K562 (cell line): ENCODE data around the gene FOCAD. TPM values are rescaled to one million over a fixed set of nuclear protein-coding genes. Genes with fewer than 3 reads are reported as not detected.

Experiments used
- ATAC-seq: fragments of 200-7000 bp; cut with Tn5 transposase; 3 replicates; pipeline ENCODE4 v1.9.1; 2020; ENCODE audit warnings: moderate library complexity
- BruUV-seq: library from RNA; stranded (reverse); fragments of 400-500 nt; replicated peaks from 2 replicates; lab custom pipeline; 2021; lab: Mats Ljungman, UMichigan
- CTCF ChIA-PET: fragments of 300-600 bp; formaldehyde crosslinking; extraction: SDS; loops from one replicate; lab custom pipeline; 2021; ENCODE audit warnings: low intra/inter-chr PET ratio; lab: Yijun Ruan, JAX
- POLR2A ChIA-PET: fragments of 300-600, 350-650 bp; sonication (Branson Sonifier 250); formaldehyde crosslinking; extraction: SDS; loops from one replicate; lab custom pipeline; 2021; ENCODE audit warnings: antibody characterized with exemption, inconsistent platforms; lab: Yijun Ruan, JAX
- DNase-seq, 4 experiments: peaks; one replicate each; pipeline versions ENCODE4 v3.0.0 to v3.0.0-alpha.2; 2011 to 2018; ENCODE audit warnings: low spot score in 3 of 4, mixed read lengths in 3 of 4; ENCODE audit errors: extremely low read depth in 1 of 4
- FAIRE-seq: peaks from 2 replicates; lab custom pipeline; 2011; peaks lifted over from hg19 to GRCh38; lab: Jason Lieb, UNC
- H2AFZ ChIP-seq: 2 replicates; pipeline ENCODE4 v1.6.0; 2011; ENCODE audit warnings: low read depth, low read length, control low read depth, inconsistent platforms
- H3K27ac ChIP-seq: fragments of 200-600 bp; 3 replicates; pipeline ENCODE4 v1.8.0; 2011; ENCODE audit warnings: low read depth, mild to moderate bottlenecking, control low read depth, inconsistent platforms, low read length, moderate library complexity, mixed read lengths; ENCODE audit errors: extremely low read depth
- H3K27me3 ChIP-seq, 2 experiments: fragments of 300-600 bp in 1 of 2; 2 replicates in 1 of 2; 3 replicates in 1 of 2; pipeline versions ENCODE4 v1.6.0 to v1.8.0; 2011; ENCODE audit warnings: inconsistent platforms in 2 of 2, low read length in 2 of 2, mild to moderate bottlenecking in 1 of 2, mixed read lengths in 1 of 2, moderate library complexity in 1 of 2; ENCODE audit not compliant: control insufficient read depth in 2 of 2, insufficient read depth in 2 of 2
- H3K36me3 ChIP-seq: fragments of 300-600 bp; 3 replicates; pipeline ENCODE4 v1.8.0; 2011; ENCODE audit warnings: mild to moderate bottlenecking, low read length, inconsistent platforms; ENCODE audit not compliant: control insufficient read depth, insufficient read depth
- H3K4me1 ChIP-seq, 2 experiments: fragments of 200-600 bp in 1 of 2; replicated peaks in 1 of 2; 2 replicates in 1 of 2; 3 replicates in 1 of 2; pipeline versions ENCODE4 v1.5.1 to v1.8.0; 2011; ENCODE audit warnings: inconsistent platforms in 2 of 2, low read length in 2 of 2, mild to moderate bottlenecking in 1 of 2, mixed read lengths in 1 of 2, moderate library complexity in 1 of 2; ENCODE audit not compliant: control insufficient read depth in 2 of 2, insufficient read depth in 2 of 2
- H3K4me2 ChIP-seq: 2 replicates; pipeline ENCODE4 v1.6.1; 2011; ENCODE audit warnings: low read length, control low read depth, inconsistent platforms, mixed read lengths; ENCODE audit not compliant: insufficient read depth
- H3K4me3 ChIP-seq: fragments of 200-600 bp; sonication (generic), shearing (Covaris generic); 2 replicates; pipeline ENCODE4 v1.5.1; 2016; ENCODE audit warnings: control low read depth, inconsistent platforms
- H3K79me2 ChIP-seq: fragments of 200-600 bp; 3 replicates; pipeline ENCODE4 v1.8.0; 2011; ENCODE audit warnings: low read length, inconsistent platforms; ENCODE audit not compliant: control insufficient read depth, insufficient read depth
- H3K9ac ChIP-seq, 2 experiments: 2 replicates each; pipeline versions ENCODE4 v1.6.0 to v1.6.1; 2011; ENCODE audit warnings: low read depth in 2 of 2, low read length in 2 of 2, control low read depth in 1 of 2, inconsistent platforms in 1 of 2, mild to moderate bottlenecking in 1 of 2, mixed read lengths in 1 of 2; ENCODE audit not compliant: insufficient read depth in 1 of 2
- H3K9me1 ChIP-seq: one replicate; pipeline ENCODE4 v1.6.0; 2011; ENCODE audit warnings: inconsistent platforms, mild to moderate bottlenecking, low read length, moderate library complexity; ENCODE audit not compliant: control insufficient read depth, insufficient read depth
- H3K9me3 ChIP-seq: replicated peaks from 2 replicates; pipeline ENCODE4 v1.5.1; 2011; ENCODE audit warnings: low read depth, low read length, inconsistent platforms; ENCODE audit not compliant: control insufficient read depth, insufficient read depth
- H4K20me1 ChIP-seq: replicated peaks from 2 replicates; pipeline ENCODE4 v1.6.1; 2011; ENCODE audit warnings: low read length, inconsistent platforms, mixed read lengths; ENCODE audit not compliant: control insufficient read depth, insufficient read depth
- FOXA1 ChIP-seq: fragments of 450-650 bp; IDR thresholded peaks from 2 replicates; pipeline ENCODE4 v1.6.1; 2016; ENCODE audit warnings: mild to moderate bottlenecking, borderline replicate concordance
- HDGF ChIP-seq: fragments of 450-650 bp; IDR thresholded peaks from 2 replicates; pipeline ENCODE4 v1.6.1; 2016
- ILK ChIP-seq: fragments of 450-650 bp; IDR thresholded peaks from 2 replicates; pipeline ENCODE4 v1.6.1; 2016; ENCODE audit warnings: missing genetic modification characterization, low read depth, mild to moderate bottlenecking, missing compliant biosample characterization, moderate library complexity, borderline replicate concordance
- KAT2B ChIP-seq: IDR thresholded peaks from one replicate; pipeline ENCODE4 v1.6.1; 2012; ENCODE audit warnings: low read depth, mild to moderate bottlenecking, control low read depth, inconsistent platforms, low read length, moderate library complexity
- OTX1 ChIP-seq: fragments of 450-650 bp; formaldehyde crosslinking; IDR thresholded peaks from 2 replicates; pipeline ENCODE4 v1.4.0; 2022; ENCODE audit warnings: mild to moderate bottlenecking
- RBM25 ChIP-seq: fragments of 200-400 bp; formaldehyde crosslinking; IDR thresholded peaks from 2 replicates; pipeline ENCODE4 v1.6.1; 2018; ENCODE audit warnings: low read length, low read depth, moderate library complexity; ENCODE audit not compliant: severe bottlenecking
- RBM34 ChIP-seq: fragments of 200-400 bp; formaldehyde crosslinking; IDR thresholded peaks from 2 replicates; pipeline ENCODE4 v1.6.1; 2018; ENCODE audit warnings: low read length, borderline replicate concordance; ENCODE audit not compliant: insufficient read depth
- SAFB ChIP-seq: fragments of 200-400 bp; formaldehyde crosslinking; IDR thresholded peaks from 2 replicates; pipeline ENCODE4 v1.6.1; 2017; ENCODE audit warnings: low read depth, low read length, borderline replicate concordance
- TAF15 ChIP-seq: fragments of 200-400 bp; formaldehyde crosslinking; IDR thresholded peaks from 2 replicates; pipeline ENCODE4 v1.6.1; 2017; ENCODE audit warnings: mild to moderate bottlenecking, low read depth, low read length, moderate library complexity
- ZFX ChIP-seq: sonication (generic); formaldehyde crosslinking; IDR thresholded peaks from 2 replicates; pipeline ENCODE4 v1.8.0; 2022; ENCODE audit warnings: mild to moderate bottlenecking, missing genetic modification reagents, moderate library complexity
- ZNF354B ChIP-seq: fragments of 250-450 bp; sonication (Bioruptor Pico); IDR thresholded peaks from 2 replicates; pipeline ENCODE4 v1.4.0; 2020
- ZNF668 ChIP-seq: fragments of 250-450 bp; sonication (Bioruptor Pico); IDR thresholded peaks from 2 replicates; pipeline ENCODE4 v1.8.0; 2022; ENCODE audit warnings: mild to moderate bottlenecking, inconsistent platforms
- WGBS: fragments of 100-300 bp; shearing (Covaris generic); methylation state at CpG from one replicate; pipeline ENCODE4 v1.1.6; 2016; ENCODE audit warnings: low coverage, mixed read lengths; ENCODE audit not compliant: insufficient coverage; ENCODE audit errors: missing lambda C conversion rate; 5-methylcytosine and 5-hydroxymethylcytosine counted together
- in situ Hi-C: fragments of 300-500 bp; cut with MboI; formaldehyde crosslinking; loops from 4 replicates; pipeline ENCODE4 v1.15.0; 2018; ENCODE audit warnings: inconsistent platforms, mixed read lengths
- intact Hi-C: fragments of 100-400 bp; cut with micrococcal nuclease; formaldehyde crosslinking; loops from 2 replicates; pipeline ENCODE4 v1.14.2; 2022
- polyA plus RNA-seq, 8 experiments: library from polyadenylated mRNA; depleted of rRNA in 4 of 8; stranded (reverse) in 5 of 8; unstranded in 3 of 8; fragments of >200 nt; fragmentation: Nextera tagmentation in 2 of 8; fragmentation: Illumina TruSeq in 1 of 8; extraction: Ambion mirVana in 2 of 8; extraction: Trizol in 1 of 8; gene quantifications; 2 replicates each; pipeline versions ENCODE4 v1.2.1 to v1.2.3, GENCODE V29; 2011 to 2014; ENCODE audit warnings: inconsistent platforms in 1 of 8, missing spikeins in 1 of 8
- total RNA-seq, 7 experiments: library from RNA; depleted of rRNA in 6 of 7; stranded (reverse); fragments of >200 nt in 6 of 7; fragmentation: Illumina TruSeq in 2 of 7; extraction: Trizol in 2 of 7; gene quantifications; 2 replicates each; pipeline versions ENCODE4 v1.2.1 to v1.2.3, GENCODE V29; 2011 to 2021; ENCODE audit warnings: low replicate concordance in 1 of 7
- TF ChIP-seq, protein P1 (sequence below): fragments of 250-450 bp; sonication (Bioruptor Pico); IDR thresholded peaks from 2 replicates; pipeline ENCODE4 v1.9.0; 2021; ENCODE audit warnings: mild to moderate bottlenecking
- TF ChIP-seq, protein P2 (sequence below): sonication (generic); formaldehyde crosslinking; IDR thresholded peaks from 2 replicates; pipeline ENCODE4 v1.8.1; 2023; ENCODE audit warnings: mild to moderate bottlenecking, missing genetic modification reagents, moderate library complexity
- TF ChIP-seq, protein P3 (sequence below): IDR thresholded peaks from 3 replicates; pipeline ENCODE4 v1.6.1; 2011; ENCODE audit warnings: borderline replicate concordance, mild to moderate bottlenecking, moderate library complexity; ENCODE audit not compliant: insufficient read length; ENCODE audit errors: extremely low read depth

FOCAD gene
- total and polyA plus RNA-seq, 9 of the 15 experiments (the other 6 are each of a cell fraction or from before 2014, with no cell fraction given) = 0.13 to 2.4 (median 1.6) TPM

DNA sequence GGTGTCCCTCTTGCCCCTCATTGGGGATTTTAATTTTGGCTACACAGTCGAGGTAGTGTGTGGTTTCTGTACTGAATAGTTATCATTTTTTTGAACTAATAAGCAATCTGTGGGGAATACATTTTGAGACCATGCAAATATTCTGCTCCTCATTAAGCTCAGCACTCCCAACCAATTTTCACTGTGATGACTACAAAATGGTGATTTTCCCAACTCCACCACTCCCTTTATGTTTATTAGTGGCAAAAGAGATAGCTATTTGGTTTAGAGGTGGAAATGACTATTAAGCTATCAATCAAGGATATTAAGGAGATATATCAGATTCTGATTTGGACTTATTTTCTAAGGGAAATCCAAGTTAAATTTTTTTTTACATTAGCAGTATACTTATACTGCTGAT is 62.9 kb downstream of the FOCAD start:
- CTCF ChIA-PET = no interaction called here
- H3K9me1 ChIP-seq = no peaks in the 10 kb centered on the region
- no peak for DNase-seq
- no peak overlapping the region for H3K27ac ChIP-seq
- POLR2A ChIA-PET = no interaction called here
- H2AFZ ChIP-seq = no peak overlapping the region
- no peaks in the 10 kb centered on the region for H4K20me1 ChIP-seq
- no peak for FAIRE-seq
- BruUV-seq = no TSS peak
- no peaks in the 10 kb centered on the region for H3K79me2 ChIP-seq
- WGBS = 0% methylated on average over 1 of the region's 1 CpG
- no peaks in the 10 kb centered on the region for H3K36me3 ChIP-seq
- ATAC-seq = no peak
- no peaks in the 10 kb centered on the region for H3K27me3 ChIP-seq
- intact Hi-C loops (no loop called here), in situ Hi-C loops (no loop called here)
- no peak overlapping the region for H3K4me3 ChIP-seq
- H3K9ac ChIP-seq = no peak overlapping the region
- no peak overlapping the region for H3K4me2 ChIP-seq
- TF ChIP-seq TAF15 (no peak), RBM34 (no peak), OTX1 (CRISPR knock-in tag) (no peak), KAT2B (no peak), HDGF (no peak), RBM25 (no peak), FOXA1 (no peak), ILK (tag) (no peak), ZNF354B (CRISPR knock-in tag) (no peak), ZNF668 (no peak), ZFX (CRISPR knock-in tag) (no peak), SAFB (no peak)
- TF ChIP-seq, protein P1, sequence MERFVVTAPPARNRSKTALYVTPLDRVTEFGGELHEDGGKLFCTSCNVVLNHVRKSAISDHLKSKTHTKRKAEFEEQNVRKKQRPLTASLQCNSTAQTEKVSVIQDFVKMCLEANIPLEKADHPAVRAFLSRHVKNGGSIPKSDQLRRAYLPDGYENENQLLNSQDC (CRISPR knock-in tag) = no peak
- TF ChIP-seq, protein P2, sequence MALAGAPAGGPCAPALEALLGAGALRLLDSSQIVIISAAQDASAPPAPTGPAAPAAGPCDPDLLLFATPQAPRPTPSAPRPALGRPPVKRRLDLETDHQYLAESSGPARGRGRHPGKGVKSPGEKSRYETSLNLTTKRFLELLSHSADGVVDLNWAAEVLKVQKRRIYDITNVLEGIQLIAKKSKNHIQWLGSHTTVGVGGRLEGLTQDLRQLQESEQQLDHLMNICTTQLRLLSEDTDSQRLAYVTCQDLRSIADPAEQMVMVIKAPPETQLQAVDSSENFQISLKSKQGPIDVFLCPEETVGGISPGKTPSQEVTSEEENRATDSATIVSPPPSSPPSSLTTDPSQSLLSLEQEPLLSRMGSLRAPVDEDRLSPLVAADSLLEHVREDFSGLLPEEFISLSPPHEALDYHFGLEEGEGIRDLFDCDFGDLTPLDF (CRISPR knock-in tag) = no peak
- TF ChIP-seq, protein P3, sequence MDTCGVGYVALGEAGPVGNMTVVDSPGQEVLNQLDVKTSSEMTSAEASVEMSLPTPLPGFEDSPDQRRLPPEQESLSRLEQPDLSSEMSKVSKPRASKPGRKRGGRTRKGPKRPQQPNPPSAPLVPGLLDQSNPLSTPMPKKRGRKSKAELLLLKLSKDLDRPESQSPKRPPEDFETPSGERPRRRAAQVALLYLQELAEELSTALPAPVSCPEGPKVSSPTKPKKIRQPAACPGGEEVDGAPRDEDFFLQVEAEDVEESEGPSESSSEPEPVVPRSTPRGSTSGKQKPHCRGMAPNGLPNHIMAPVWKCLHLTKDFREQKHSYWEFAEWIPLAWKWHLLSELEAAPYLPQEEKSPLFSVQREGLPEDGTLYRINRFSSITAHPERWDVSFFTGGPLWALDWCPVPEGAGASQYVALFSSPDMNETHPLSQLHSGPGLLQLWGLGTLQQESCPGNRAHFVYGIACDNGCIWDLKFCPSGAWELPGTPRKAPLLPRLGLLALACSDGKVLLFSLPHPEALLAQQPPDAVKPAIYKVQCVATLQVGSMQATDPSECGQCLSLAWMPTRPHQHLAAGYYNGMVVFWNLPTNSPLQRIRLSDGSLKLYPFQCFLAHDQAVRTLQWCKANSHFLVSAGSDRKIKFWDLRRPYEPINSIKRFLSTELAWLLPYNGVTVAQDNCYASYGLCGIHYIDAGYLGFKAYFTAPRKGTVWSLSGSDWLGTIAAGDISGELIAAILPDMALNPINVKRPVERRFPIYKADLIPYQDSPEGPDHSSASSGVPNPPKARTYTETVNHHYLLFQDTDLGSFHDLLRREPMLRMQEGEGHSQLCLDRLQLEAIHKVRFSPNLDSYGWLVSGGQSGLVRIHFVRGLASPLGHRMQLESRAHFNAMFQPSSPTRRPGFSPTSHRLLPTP = no peak
- no peaks in the 10 kb centered on the region for H3K9me3 ChIP-seq
- H3K4me1 ChIP-seq = no peaks in the 10 kb centered on the region
